Pulmonary artery endothelial cell (primary cell): ENCODE data around the gene CCNY. TPM values are rescaled to one million over a fixed set of nuclear protein-coding genes. Genes with fewer than 3 reads are reported as not detected.
"Not testable (repeated sequence)": the region's sequence is repeated elsewhere in the genome, so short reads cannot be mapped to it uniquely, and the experiment has no call there.

Source experiments
- DNase-seq: peaks from one replicate; pipeline ENCODE4 v3.0.0-alpha.2; 2011; ENCODE audit warnings: low read depth, low spot score
- total RNA-seq: library from RNA; depleted of rRNA; stranded (reverse); fragments of >200 nt; gene quantifications from 2 replicates; pipeline ENCODE4 v1.2.3, GENCODE V29; 2014

Gene CCNY
- 93.8 and 115 TPM in 2 replicates for total RNA-seq

DNA sequence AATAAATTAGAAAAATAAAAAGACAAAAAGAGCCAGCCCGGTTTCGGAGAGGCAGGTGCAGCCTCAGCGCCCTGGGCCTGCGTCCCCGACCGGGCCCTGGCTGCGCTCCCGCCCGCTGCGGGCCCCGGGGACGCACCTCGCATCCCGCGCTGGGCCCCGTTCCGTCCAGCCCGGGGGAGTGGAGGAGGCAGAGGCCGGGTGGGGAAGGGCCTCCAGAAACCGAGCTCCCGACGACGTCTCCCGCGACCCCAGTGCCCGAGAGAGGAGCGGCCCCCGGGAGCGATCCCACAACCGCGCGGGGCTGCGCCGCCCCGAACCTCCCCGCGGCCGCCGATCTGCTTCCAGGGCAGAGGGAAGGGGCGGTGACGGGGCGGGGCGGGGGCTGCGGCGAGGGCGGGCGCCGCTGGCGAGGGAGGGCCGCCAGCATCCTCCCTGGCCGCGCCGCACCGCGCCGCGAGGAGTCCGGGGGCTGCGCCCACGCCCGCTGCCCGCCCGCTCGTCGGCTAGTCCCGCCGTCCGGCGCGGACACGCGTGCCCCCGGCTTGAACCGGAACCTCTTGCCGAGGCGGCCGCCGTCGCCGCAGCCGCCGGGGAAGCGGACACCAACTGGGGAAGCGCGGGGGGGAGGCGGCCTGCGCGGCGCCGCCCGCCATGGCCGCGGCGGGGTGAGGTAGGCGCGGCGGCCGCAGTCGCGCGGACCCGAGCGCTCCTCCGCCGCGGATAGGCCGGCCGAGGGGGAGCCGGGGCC lies at the start of gene CCNY:
TSS of gene CCNY (plus strand) at position 426 of the 748 bp plus-strand sequence. CDS start 545 bp downstream, outside the sequence.
- peak; percentile 11 for DNase-seq

DNA sequence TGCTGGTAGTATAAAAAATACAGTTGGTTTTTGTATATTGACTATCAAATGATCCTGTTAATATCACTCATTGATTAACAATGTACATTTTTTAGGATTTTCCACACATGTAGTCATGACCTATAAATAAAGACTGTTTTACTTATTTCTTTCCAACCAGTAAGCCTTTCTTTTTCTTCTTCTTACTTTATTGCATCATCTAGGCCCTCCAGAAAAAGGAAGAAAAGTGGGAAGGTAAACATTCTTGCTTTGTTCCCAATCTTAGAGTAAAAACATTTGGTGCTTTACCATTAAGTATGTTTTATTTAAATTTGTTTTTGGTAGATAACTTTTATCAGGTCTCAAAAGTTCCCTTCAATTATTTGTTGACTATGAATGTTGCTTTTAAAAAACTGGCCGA lies 47.1 kb upstream of the CCNY start:
- no peak for DNase-seq

DNA sequence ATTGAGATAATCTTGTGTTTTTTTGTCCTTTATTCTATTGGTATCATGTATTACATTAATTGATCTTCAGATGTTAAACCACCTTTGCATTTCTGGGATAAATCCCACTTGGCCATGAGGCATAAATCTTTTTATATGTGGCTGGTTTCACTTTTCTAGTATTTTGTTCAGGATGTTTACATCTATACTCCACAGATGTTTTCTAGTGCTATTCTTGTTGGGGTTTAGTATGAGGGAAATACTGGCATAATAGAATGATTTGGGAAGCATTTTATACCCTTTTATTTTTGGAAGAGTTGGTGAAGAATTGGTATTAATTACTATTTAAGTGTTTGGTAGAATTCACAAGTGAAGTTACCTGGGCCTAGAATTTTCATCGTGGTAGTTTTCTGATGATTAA lies 41.8 kb upstream of the CCNY start:
- DNase-seq: no peak

DNA sequence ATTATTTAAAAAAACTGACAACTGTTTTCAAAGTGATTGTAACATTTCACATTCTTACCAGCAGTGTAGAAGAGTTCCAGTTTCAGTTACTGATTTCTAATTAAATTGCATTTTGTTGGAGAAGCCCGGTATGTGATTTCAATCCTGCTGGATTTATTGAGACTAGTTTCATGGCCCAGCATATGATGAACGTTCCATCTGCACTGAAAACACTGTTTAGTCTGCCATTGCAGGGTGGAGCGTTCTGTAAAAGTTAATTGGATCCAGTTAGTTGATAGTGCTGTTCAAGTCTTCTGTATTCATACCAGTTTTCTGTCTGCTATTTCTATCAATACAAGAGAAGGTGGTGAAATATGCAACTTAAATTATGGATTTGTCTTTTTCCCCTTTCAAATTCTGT lies 37.3 kb upstream of the CCNY start:
- no peak for DNase-seq

DNA sequence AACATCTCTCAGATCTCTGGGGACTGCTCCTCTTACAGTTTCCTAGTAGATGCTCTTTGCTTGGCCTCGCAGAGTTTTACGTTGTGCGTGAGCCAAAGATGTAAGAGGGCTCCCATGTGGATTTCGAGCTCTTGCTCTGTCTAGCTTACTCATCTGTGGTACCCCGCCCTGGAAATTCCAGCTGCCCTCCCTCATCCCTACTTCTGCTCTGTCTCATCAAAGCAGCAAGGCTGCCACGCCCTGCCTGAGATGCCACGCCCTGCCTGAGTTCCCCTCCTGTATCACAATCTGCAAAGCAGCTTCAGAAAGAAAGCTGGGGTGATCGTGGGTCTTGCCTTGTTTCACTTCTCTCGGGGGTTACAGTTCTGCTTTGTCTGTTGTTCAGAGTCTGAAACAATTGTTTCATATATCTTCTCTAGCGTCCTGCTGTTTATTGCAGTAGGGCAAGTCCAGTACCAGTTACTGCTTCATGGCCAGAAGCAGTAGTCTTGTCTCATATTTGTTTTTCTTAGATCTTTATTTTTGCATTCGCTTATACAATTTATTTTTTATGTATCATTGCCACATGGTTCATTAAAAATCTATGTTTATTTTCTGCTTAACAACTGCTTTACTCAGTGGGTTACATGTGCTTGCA lies 36.1 kb upstream of the CCNY start:
- no peak for DNase-seq

DNA sequence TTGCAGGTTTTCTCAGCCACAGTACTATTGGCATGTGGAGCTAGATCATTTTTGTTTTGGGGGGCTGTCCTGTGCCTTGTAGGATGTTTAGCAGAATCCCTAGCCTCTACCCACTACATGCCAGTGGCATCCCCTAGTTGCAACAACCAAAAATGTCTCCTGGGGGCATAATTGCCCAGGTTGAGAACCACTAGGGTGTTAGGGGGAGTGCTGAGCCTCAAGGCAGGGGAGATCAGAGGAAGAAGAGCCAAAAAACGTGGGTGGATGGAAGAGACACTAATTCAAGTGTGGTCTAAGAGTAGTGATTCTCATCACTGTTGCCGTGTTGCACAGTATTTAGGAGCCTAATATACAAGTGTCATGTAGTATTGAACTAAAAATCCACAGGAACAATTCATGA lies 31.7 kb upstream of the CCNY start:
- DNase-seq: no peak

DNA sequence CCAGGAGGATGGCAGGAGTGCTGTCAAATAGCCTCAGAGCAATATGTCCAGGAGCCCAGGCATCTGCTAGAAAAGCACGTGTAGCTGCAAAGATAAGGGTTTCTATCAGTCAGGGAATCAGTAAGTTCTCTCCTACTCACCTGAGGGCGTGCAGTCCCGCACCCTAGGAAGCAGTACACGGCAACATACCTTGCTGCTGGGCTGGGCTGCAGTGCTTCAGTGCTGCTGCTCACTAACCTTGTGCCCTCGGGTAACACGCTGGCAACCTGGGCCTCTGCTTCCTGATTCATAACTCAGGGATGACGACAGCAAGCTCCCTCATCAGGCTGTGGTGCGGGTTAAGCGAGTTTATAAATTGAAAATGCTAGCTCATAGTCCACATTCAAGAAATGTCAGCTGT lies 29.5 kb upstream of the CCNY start:
- DNase-seq: no peak

DNA sequence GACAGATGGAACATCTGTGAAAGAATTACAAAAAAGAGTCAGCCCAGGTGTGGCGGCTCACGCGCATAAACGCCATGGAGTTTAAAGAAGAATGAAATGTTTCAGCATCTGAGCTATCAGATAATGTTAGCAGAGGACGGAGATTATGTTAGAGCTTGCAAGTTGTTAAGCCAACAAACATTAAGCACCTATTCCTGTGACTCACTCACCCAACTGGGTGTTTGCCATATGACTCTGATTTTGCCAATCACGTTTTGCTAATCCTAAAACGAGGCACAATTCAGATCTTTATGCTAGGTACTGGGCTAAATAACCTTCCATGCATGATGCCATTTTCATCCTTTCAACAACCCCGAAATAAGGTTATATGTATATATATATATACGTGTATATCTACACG lies 29.0 kb upstream of the CCNY start:
- DNase-seq: no peak

DNA sequence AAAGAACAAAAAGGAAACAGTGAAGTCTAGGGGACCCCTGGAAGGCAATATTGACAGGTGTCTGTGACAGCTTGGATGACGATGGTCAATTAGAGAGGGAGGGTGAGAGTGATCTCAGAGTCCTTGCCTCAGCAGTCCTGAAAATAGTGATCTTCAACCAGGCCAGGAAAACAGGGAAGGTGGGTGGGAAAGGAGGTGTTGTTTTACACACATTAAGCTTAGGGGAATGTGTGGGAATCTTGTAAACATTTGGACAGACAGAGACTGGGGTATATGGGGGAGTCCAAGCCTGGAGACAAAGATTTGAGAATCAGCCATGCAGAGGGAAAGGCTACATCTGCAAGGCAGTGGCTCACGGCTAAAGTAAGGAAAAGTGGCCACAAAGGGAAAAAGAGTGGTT lies 27.5 kb upstream of the CCNY start:
- DNase-seq: no peak

DNA sequence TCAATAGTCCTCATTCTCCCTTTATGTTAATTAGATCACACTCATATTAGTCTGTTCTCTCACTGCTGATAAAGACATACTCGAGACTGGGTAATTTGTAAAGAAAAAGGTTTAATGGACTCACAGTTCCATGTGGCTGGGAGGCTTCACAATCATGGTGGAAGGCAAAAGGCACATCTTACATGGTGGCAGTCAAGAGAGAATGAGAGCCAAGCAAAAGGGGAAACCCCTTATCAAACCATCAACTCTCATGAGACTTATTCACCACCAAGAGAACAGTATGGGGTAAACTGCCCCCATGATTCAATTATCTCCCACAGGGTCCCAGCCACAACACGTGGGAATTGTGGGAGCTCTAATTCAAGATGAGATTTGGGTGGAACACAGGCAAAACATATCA lies 22.2 kb upstream of the CCNY start:
- DNase-seq: not testable (repeated sequence)

DNA sequence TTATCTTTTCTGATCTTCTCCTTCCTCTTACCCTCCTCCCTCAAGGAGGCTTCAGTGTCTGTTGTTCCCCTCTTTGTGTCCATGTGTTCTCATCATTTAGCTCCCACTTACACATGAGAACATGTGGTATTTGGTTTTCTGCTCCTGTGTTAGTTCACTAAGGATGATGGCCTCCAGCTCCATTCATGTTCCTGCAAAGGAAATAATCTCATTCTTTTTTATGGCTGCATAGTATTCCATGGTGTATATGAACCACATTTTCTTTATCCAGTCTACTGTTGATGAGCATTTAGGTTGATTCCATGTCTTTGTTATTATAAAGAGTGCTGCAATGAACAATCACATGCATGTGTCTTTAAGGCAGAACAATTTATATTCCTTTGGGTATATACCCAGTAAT lies 21.1 kb upstream of the CCNY start:
- DNase-seq: not testable (repeated sequence)

DNA sequence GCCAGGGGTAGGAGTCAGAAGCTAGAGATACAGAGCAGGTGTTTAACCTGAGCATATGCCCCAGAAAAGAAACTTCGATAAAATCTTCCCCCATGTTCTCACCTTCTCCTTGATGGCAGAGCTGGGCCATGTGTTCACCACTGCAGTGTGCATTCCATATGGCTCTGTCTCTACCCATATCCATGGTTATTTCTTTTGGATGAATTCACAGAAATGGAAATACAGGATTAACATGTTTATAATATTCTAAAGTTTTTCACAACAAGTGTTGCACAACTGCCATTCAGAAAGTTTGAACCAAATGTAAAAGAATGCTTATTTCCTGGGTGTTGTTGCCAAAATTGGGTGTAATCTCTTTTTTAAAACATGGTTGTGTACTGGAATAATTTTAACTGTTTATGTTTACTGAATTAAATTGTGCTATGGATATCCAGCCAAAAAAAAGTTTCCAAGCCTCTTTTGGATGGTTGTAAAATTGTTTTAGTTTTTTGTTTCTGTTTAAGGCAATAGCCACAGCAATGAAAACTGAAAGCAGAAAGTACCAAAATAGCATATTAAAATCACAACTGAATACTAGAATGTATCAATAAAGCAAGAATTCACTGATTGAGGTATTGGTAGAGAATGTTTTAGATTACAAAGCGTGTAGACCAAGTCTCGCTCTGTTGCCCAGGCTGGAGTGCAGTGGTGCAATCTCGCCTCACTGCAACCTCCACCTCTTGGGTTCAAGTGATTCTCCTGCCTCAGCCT lies 19.9 kb upstream of the CCNY start:
- no peak for DNase-seq

DNA sequence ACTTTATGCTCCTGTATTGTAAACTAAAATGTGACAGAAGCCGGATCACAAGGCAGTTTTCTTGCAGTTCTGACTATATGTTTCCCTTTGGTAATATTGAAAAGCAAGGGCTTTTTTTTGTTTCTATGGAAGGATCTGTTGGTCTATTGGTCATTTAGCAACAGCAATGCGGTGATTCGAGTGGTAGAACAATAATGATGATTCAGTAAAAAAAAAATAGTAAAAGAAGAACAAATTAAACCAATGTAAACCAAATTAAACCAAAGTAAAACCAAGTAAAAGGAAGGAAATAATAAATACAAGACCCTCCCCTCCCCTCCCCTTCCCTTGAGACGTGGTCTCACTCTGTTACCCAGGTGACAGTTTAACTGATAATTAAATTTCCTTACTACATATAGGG lies 17.8 kb upstream of the CCNY start:
- DNase-seq: no peak

DNA sequence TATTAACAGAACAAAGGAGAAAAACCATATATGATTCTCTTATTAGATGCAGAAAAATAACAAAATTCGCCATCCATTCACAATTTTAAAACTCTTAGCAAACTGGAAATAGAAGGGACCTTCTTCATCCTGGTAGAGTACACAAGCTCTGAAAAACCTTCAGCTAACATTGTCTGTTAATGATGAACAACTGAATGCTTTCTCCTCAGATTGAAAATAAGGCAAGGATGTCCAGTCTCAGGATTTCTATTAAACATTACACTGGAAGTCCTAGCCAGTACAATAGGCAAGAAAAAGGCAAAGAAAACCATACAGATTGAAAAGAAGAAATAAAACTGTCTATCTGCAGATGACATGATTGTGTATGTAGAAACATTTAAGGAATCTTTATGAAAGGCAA lies 16.0 kb upstream of the CCNY start:
- DNase-seq: no peak

DNA sequence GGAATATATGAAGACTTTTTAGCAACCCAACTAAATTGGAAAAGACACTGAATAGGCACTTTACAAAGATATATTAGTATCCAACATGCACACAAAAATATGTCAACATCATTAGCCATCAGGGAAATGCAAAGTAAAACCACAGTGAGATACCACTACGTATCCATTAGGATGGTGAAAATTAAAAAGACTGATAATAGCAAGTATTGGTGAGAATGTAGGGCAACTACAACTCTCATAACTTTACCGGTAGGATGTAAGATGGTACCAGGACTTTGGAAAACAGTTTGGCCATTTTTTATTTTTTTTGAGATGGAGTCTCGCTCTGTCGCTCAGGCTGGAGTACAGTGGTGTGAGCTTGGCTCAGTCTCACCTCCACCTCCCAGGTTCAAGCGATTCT lies 13.7 kb upstream of the CCNY start:
- DNase-seq: no peak

DNA sequence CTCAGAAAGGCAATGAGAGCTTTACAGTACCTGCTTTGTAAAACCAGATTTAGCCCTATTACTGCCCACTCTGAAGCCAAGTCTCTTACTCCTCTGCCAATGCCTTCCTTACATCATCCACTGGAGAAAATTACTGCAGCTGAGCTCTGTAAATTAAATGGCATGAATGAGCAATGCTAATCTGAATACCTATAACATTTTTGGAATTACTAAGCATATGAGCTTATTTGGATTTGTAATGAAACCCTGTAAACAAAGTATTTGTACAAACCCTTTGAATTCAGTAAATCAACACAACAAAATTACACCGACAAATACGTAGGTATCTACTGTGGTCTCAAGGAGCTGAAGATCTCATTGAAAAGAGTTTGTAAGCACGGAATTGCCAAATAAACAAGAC lies 12.1 kb upstream of the CCNY start:
- no peak for DNase-seq

DNA sequence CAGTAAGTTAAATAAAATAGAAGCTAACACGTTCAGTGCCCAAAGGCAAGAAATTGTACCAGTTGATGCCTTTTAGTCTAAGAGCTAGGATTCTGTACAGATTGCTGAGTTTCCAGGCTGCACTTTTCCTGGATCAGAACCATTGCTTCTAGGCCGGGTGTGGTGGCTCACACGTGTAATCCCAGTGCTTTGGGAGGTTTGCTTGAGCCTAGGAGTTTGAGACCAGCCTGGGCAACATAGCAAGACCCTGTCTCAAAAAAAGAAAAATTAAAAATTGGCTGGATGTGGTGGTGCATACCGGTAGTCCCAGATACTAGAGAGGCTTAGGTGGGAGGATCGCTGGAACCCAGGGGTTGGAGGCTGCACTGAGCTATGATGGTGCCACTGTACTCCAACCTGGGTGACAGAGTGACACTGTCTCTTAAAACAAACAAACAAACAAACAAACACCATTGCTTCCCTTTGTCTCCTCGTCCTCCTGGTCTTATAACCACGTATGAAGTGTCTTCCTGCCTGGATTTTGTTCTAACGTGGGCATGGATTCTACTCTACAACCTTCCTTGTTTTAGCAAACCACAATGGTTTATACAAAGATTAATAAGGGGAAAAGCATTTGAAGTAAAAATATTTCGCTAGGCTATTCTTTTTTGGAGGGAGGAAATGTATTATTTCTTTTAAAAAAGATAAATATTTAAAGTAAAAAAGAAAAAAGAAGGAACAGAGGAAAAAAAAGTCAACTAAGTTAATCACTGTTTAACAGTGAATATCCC lies 9.7 kb upstream of the CCNY start:
- DNase-seq: no peak

DNA sequence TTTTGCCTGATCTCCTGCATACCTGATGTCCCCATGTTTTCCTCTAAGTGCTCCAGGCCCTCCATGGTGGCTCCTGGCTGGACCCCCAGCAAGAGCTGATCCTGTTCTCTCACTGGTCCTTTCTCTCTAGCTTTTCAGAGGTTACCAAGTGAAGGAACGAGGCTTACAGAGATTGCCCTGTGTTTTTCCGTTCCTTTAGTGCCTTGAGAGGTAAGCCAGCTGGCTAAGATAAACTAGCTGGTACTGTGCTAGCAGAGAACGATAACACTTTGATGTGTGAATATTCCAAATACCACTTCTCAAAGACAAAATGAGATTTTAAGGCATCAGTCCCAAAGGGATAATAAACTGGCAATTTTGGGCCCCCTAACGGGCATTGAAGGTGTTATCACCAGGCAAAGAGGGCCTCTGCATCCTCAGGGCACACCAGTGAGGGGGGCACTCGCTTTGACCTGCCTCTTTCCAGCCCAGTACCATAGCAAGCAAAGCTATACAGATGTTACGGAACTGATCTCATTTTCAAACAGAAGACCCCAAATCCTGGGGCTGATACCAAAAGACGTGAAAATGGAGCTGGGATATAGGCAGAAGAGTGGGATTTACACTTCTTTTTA lies 8.4 kb upstream of the CCNY start:
- DNase-seq: no peak

DNA sequence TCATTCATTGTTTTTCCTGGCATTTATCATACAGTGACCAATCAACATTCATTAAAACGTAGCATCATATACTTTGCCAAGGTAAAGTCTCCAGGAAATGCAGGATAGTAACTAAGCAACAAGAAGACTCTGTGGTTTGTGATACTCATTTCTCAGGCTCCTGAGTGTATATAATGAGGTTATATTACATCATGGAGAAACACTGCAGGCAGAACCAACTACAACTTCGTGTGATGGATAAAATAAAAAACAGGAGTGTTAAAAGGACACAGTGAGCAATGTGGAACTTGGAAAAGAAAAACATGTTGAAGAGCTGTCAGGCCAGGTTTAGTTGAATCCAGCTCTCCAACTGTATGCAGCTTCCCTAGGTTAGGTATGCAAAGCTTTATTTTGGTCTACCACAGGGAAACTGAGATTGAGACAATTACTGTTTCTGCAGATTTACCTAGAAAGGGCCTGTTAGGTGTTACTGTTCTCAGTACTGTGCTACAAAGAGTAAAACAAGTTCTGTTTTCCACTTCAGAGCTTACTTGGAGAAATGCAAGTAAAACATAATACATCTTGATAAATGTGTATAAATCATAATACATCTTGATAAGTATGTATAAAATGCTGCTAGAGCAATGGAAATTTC lies 7.8 kb upstream of the CCNY start:
- no peak for DNase-seq

DNA sequence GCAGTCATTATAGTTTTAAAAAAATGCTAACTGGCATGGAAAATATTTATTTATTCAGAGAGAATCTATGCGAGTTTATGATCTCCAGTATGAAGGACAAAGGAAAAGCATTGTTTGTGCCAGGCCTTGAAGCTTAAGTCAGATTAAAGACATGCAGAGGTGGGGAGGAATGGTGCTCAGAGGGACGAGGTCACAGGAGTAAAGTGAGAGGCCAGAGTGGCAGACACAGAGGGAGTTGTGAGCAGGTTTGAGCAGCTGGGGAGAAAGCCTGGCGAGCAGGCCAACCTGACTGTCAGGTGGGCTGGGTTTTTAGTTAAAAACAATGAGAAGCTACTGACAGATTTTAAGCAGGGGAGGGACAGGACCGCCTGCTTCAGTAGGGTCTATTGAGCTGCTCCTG lies 6.8 kb upstream of the CCNY start:
- no peak for DNase-seq
